PC-9 (cell line): ENCODE results near the gene NAA20. TPM values are rescaled to one million over a fixed set of nuclear protein-coding genes. Genes with fewer than 3 reads are reported as not detected.

Experiments used
- BruUV-seq: library from RNA; stranded (reverse); fragments of 400-500 nt; replicated peaks from 2 replicates; lab custom pipeline; 2021; lab: Mats Ljungman, UMichigan
- CTCF ChIA-PET: fragments of 300-600 bp; sonication (Branson Sonifier 250); formaldehyde crosslinking; loops from one replicate; lab custom pipeline; 2022; ENCODE audit warnings: antibody characterized with exemption; lab: Charles Lee
- POLR2A ChIA-PET: fragments of 300-600 bp; sonication (Branson Sonifier 250); formaldehyde crosslinking; loops from one replicate; lab custom pipeline; 2022; ENCODE audit warnings: antibody characterized with exemption; ENCODE audit not compliant: unreplicated experiment; lab: Charles Lee
- DNase-seq, 2 experiments: peaks; one replicate each; pipeline versions ENCODE4 v3.0.0 to v3.0.0-alpha.2; 2015 to 2022; ENCODE audit warnings: mixed read lengths in 1 of 2
- H2AFZ ChIP-seq: fragments of 200-600 bp; sonication (generic); 2 replicates; pipeline ENCODE4 v1.8.1; 2017; ENCODE audit warnings: antibody characterized with exemption
- H3F3A ChIP-seq: fragments of 200-600 bp; sonication (generic); 2 replicates; pipeline ENCODE4 v1.8.1; 2017; ENCODE audit warnings: antibody characterized with exemption, mild to moderate bottlenecking, low read depth; ENCODE audit not compliant: insufficient read depth
- H3K27ac ChIP-seq: fragments of 200-600 bp; sonication (generic); 2 replicates; pipeline ENCODE4 v1.6.1; 2016; ENCODE audit warnings: mixed run types
- H3K27me3 ChIP-seq: fragments of 200-600 bp; sonication (generic); 2 replicates; pipeline ENCODE4 v1.6.1; 2016; ENCODE audit warnings: low read depth, mixed run types; ENCODE audit not compliant: insufficient read depth
- H3K36me3 ChIP-seq: fragments of 200-600 bp; sonication (generic); 2 replicates; pipeline ENCODE4 v1.6.1; 2016; ENCODE audit warnings: low read depth, mixed run types
- H3K4me1 ChIP-seq: fragments of 200-600 bp; sonication (generic); replicated peaks from 2 replicates; pipeline ENCODE4 v1.6.1; 2016; ENCODE audit warnings: mixed run types; ENCODE audit not compliant: insufficient read depth
- H3K4me2 ChIP-seq: fragments of 200-600 bp; sonication (generic); 2 replicates; pipeline ENCODE4 v1.6.1; 2017; ENCODE audit warnings: mixed run types
- H3K4me3 ChIP-seq: fragments of 200-600 bp; sonication (generic); 2 replicates; pipeline ENCODE4 v1.6.1; 2016; ENCODE audit warnings: mixed run types
- H3K79me2 ChIP-seq: fragments of 200-600 bp; sonication (generic); 2 replicates; pipeline ENCODE4 v1.6.1; 2017; ENCODE audit warnings: low read depth, mixed run types
- H3K9me2 ChIP-seq: fragments of 200-600 bp; sonication (generic); 2 replicates; pipeline ENCODE4 v1.8.1; 2017; ENCODE audit warnings: mild to moderate bottlenecking; ENCODE audit not compliant: insufficient read depth
- H3K9me3 ChIP-seq: fragments of 200-600 bp; sonication (generic); 2 replicates; pipeline ENCODE4 v1.8.1; 2016; ENCODE audit warnings: low read depth; ENCODE audit not compliant: insufficient read depth
- H4K20me1 ChIP-seq: fragments of 200-600 bp; sonication (generic); 2 replicates; pipeline ENCODE4 v1.8.1; 2017; ENCODE audit not compliant: insufficient read depth
- CTCF ChIP-seq: fragments of 200-600 bp; sonication (generic); conservative IDR thresholded peaks from 2 replicates; pipeline ENCODE4 v1.6.1; 2017; ENCODE audit warnings: mixed run types, antibody characterized with exemption, mild to moderate bottlenecking, moderate library complexity
- EZH2 ChIP-seq: fragments of 200-600 bp; sonication (generic); IDR thresholded peaks from 2 replicates; pipeline ENCODE4 v1.8.0; 2017; ENCODE audit warnings: antibody characterized with exemption, low read depth
- intact Hi-C: fragments of 100-400 bp; cut with micrococcal nuclease; formaldehyde crosslinking; loops from one replicate; pipeline ENCODE4 v1.10.0; 2022; ENCODE audit not compliant: unreplicated experiment
- total RNA-seq: library from RNA; stranded (reverse); gene quantifications from 2 replicates; pipeline ENCODE4 v1.2.3, GENCODE V29; 2021

The NAA20 gene
- total RNA-seq, 1 experiment from 2014 or later = 167 TPM

DNA sequence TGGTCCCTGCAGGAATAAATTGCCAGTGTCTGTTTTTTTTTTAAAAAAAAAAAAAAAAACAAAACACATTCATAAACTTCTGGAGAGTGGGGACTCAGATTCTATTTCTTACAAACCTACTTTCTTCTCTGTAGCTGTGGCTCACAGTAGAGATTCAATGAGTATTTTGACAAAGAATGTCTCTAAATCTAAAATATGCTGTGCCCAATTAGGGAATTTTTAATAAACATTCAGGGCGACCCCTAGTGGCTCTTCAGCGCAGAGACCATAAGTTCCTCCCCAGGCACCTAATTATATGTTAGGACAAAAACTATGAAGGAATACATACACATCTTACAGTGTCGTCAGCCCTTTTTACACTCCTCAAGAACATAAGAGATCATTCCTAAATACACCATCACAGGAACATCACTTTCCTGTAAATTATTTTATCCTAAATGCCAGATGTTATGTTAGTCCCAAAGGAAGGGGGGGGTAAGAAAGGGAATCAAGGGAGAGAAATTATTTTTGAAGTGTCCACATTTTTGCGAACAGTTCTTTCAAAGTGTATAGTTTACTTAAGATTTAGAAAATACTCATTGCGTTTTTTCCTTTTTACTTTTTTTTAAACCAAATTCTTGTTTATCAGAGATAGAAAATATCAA is 21.8 kb upstream of the NAA20 start:
- peak overlapping the region; percentile 91; the same call in 1 of the 2 replicates for H3K4me2 ChIP-seq
- peak overlapping the region; percentile 100 for H3K27ac ChIP-seq
- no peak for DNase-seq
- H3K79me2 ChIP-seq = peaks cover 48% of the 10 kb centered on the region
- no peak overlapping the region for H2AFZ ChIP-seq
- H3K27me3 ChIP-seq = no peaks in the 10 kb centered on the region
- H3K9me3 ChIP-seq = no peaks in the 10 kb centered on the region
- no peaks in the 10 kb centered on the region for H4K20me1 ChIP-seq
- CTCF ChIA-PET = interaction anchor here (0.6 to 1.6 kb wide), 3 partner anchors 20 to 222 kb away, joined by 3 to 7 read pairs (median 5); no protein-coding TSS in a partner anchor
- peaks cover 51% of the 10 kb centered on the region for H3K4me1 ChIP-seq
- H3K4me3 ChIP-seq = no peak overlapping the region
- H3F3A ChIP-seq = peaks cover 46% of the 10 kb centered on the region
- no peaks in the 10 kb centered on the region for H3K9me2 ChIP-seq
- BruUV-seq = no TSS peak
- intact Hi-C loops = loop anchor here (1.0 to 2.0 kb wide), 3 partner anchors 193 to 307 kb away; no protein-coding TSS in a partner anchor
- POLR2A ChIA-PET = no interaction called here
- no peaks in the 10 kb centered on the region for H3K36me3 ChIP-seq
- TF ChIP-seq CTCF (peak; percentile 93), EZH2 (no peak)

DNA sequence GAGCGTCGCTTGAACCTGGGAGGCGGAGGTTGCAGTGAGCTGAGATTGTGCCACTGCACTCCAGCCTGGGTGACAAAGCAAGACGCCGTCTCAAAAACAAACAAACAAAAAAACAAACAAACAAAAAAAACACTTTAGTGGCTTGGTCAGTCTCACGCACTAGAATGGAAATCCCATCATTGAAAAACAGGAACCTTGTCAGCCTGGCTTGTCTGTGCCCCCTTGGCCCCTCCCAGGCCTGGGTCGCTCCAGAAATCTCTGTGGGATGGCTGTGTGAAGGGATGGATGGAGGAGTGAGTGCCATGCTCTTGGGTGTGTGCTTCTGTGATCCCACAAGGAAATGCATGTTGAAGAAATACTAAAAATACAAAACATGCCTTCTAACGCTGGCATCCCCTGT is 20.9 kb upstream of the NAA20 start:
- Histone ChIP-seq H3K9me2 (no peaks in the 10 kb centered on the region), H3K4me2 (no peak overlapping the region), H3K36me3 (no peaks in the 10 kb centered on the region), H3K9me3 (no peaks in the 10 kb centered on the region), H3K27ac (no peak overlapping the region), H3K4me1 (peaks cover 43% of the 10 kb centered on the region), H3F3A (peaks cover 37% of the 10 kb centered on the region), H3K79me2 (peaks cover 39% of the 10 kb centered on the region), H4K20me1 (no peaks in the 10 kb centered on the region), H3K4me3 (no peak overlapping the region), H3K27me3 (no peaks in the 10 kb centered on the region), H2AFZ (no peak overlapping the region)
- TF ChIP-seq EZH2 (no peak), CTCF (no peak)
- ChIA-PET CTCF (no interaction called here), POLR2A (no interaction called here)
- intact Hi-C loops = no loop called here
- BruUV-seq = no TSS peak
- DNase-seq = no peak

- no TSS peak for BruUV-seq
- Histone ChIP-seq H3K36me3 (peaks cover 5% of the 10 kb centered on the region; the same call in 1 of the 2 replicates), H3K4me1 (peaks cover 41% of the 10 kb centered on the region), H3F3A (peaks cover 30% of the 10 kb centered on the region), H3K9me2 (no peaks in the 10 kb centered on the region), H2AFZ (no peak overlapping the region), H3K79me2 (peaks cover 32% of the 10 kb centered on the region), H3K9me3 (no peaks in the 10 kb centered on the region), H4K20me1 (no peaks in the 10 kb centered on the region), H3K4me2 (no peak overlapping the region), H3K4me3 (no peak overlapping the region), H3K27ac (no peak overlapping the region), H3K27me3 (no peaks in the 10 kb centered on the region)
- intact Hi-C loops = no loop called here
- CTCF ChIA-PET = interaction anchor here (0.7 kb wide), 1 partner anchor 192 kb away, joined by 4 read pairs; no protein-coding TSS in a partner anchor
- POLR2A ChIA-PET = interaction anchor here (0.6 kb wide), 1 partner anchor 141 kb away, joined by 3 read pairs; no protein-coding TSS in a partner anchor
- no peak for TF ChIP-seq CTCF
- TF ChIP-seq EZH2 = no peak
- DNase-seq = no peak
Observed at GRCh38 chr20:19996917-19997316, 20.2 kb upstream of the NAA20 start.
